ENCODE measurements around the gene AATF. TPM values are rescaled to one million over a fixed set of nuclear protein-coding genes. Genes with fewer than 3 reads are reported as not detected.

The AATF gene
- total RNA-seq, 2 donors from 2014 or later = 28.8 to 41.3 TPM

DNA sequence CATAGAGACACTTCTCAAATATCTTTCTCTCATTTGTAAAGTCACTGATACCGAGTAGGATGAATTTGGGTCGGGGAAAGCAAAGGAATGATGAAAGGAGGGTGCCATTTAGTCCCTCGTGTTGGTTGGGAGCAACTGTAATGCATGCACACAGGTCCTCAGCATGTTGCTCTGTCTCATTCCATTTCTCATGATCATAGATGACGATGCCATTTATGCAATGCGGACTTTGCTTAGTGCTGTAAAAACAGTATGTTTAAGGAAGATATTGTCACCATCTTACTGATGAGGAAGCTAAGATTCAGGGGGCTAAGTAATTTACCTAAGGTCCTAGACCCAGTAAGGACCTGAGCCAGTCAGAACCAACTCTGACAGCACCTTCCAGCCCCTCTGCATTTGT, 100.1 kb downstream of the AATF start:
- DNase-seq (ENCODE audit: low spot score) (no peak), ATAC-seq (ENCODE audit: insufficient number of reproducible peaks, low FRiP score, low read depth) (no peak)
- peaks cover 8% of the 10 kb centered on the region for H3K36me3 ChIP-seq
- H3K27ac ChIP-seq = no peak overlapping the region
- TF ChIP-seq, protein P1, sequence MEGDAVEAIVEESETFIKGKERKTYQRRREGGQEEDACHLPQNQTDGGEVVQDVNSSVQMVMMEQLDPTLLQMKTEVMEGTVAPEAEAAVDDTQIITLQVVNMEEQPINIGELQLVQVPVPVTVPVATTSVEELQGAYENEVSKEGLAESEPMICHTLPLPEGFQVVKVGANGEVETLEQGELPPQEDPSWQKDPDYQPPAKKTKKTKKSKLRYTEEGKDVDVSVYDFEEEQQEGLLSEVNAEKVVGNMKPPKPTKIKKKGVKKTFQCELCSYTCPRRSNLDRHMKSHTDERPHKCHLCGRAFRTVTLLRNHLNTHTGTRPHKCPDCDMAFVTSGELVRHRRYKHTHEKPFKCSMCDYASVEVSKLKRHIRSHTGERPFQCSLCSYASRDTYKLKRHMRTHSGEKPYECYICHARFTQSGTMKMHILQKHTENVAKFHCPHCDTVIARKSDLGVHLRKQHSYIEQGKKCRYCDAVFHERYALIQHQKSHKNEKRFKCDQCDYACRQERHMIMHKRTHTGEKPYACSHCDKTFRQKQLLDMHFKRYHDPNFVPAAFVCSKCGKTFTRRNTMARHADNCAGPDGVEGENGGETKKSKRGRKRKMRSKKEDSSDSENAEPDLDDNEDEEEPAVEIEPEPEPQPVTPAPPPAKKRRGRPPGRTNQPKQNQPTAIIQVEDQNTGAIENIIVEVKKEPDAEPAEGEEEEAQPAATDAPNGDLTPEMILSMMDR (IDR thresholded peaks at IDR 0.05) = no peak
- no peak overlapping the region for H3K4me3 ChIP-seq
- no peaks in the 10 kb centered on the region for H3K4me1 ChIP-seq (ENCODE audit: control insufficient read depth in 1 of 2, low read depth in 2 of 2)
- no peaks in the 10 kb centered on the region for H3K9me3 ChIP-seq
- H3K27me3 ChIP-seq (replicated peaks; ENCODE audit: insufficient read depth) = no peaks in the 10 kb centered on the region

DNA sequence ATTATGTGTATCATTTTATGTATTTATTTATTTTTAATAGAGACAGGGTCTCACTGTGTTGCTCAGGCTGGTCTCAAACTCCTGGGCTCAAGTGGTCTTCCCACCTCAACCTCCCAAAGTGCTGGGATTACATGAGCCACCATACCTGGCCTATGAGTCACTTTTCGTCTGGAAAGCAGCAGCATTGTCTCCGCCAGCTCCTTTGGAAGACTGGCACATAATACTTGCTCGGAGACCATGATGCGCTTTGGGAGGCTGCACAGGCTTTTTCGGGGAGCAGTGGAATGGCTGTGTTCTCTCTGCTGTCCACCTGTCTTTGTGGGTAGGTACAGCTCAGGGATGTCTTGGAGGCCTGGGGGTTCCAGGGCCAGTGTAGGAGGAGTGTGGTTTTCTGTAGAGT, 102.2 kb downstream of the AATF start:
- Histone ChIP-seq H3K9me3 (no peaks in the 10 kb centered on the region), H3K4me3 (no peak overlapping the region), H3K27ac (no peak overlapping the region), H3K4me1 (ENCODE audit: control insufficient read depth in 1 of 2, low read depth in 2 of 2) (no peaks in the 10 kb centered on the region), H3K27me3 (replicated peaks; ENCODE audit: insufficient read depth) (no peaks in the 10 kb centered on the region), H3K36me3 (peaks cover 8% of the 10 kb centered on the region)
- ATAC-seq (ENCODE audit: insufficient number of reproducible peaks, low FRiP score, low read depth) (no peak), DNase-seq (ENCODE audit: low spot score) (no peak)
- TF ChIP-seq, protein P1 (IDR thresholded peaks at IDR 0.05) = no peak

DNA sequence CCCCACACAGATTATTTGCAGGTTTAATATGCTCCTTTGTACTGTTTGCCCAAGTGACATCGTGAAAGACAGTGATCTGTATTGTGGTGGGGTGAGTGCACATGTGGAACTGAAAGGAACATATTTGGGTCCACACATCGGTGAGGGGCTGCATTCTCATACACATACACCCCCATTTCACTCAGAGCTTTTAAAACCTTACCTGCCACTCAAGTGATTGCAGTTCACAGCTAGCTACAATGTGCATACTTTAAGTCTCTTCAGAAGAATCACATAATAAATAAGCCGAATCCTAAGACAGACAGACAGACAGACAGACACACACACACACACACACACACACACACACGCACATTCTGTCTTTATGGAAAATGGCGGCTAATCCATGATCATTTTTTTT, 102.6 kb downstream of the AATF start:
- no peak for ATAC-seq (ENCODE audit: insufficient number of reproducible peaks, low FRiP score, low read depth)
- no peak for DNase-seq (ENCODE audit: low spot score)
- Histone ChIP-seq H3K27ac (no peak overlapping the region), H3K36me3 (peaks cover 8% of the 10 kb centered on the region), H3K27me3 (replicated peaks; ENCODE audit: insufficient read depth) (no peaks in the 10 kb centered on the region), H3K4me1 (ENCODE audit: control insufficient read depth in 1 of 2, low read depth in 2 of 2) (no peaks in the 10 kb centered on the region), H3K9me3 (no peaks in the 10 kb centered on the region), H3K4me3 (no peak overlapping the region)
- TF ChIP-seq, protein P1 (IDR thresholded peaks at IDR 0.05) = no peak

DNA sequence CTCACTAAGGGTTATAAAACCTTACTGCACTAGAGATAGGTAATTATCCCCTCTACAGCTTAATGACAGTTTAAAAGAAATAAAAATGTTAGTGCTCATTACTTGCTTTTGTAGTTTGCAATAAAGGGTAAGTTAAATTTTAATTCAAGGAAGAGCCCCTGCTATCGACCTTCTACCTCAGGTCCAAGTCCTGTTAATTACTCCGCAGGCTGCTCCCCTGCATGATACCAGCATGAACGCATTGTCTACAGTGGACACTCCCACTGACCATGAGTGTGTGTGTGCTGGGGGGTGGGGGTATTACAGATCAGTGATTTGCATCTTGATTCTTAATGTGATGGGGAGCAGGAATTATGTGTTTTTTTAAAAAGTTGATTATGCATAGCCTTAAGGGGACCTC, 103.1 kb downstream of the AATF start:
- ATAC-seq (ENCODE audit: insufficient number of reproducible peaks, low FRiP score, low read depth) = no peak
- TF ChIP-seq, protein P1 (IDR thresholded peaks at IDR 0.05) = no peak
- no peaks in the 10 kb centered on the region for H3K27me3 ChIP-seq (replicated peaks; ENCODE audit: insufficient read depth)
- peaks cover 11% of the 10 kb centered on the region for H3K36me3 ChIP-seq
- H3K4me3 ChIP-seq = no peak overlapping the region
- no peak overlapping the region for H3K27ac ChIP-seq
- H3K9me3 ChIP-seq = no peaks in the 10 kb centered on the region
- no peaks in the 10 kb centered on the region for H3K4me1 ChIP-seq (ENCODE audit: control insufficient read depth in 1 of 2, low read depth in 2 of 2)
- no peak for DNase-seq (ENCODE audit: low spot score)

DNA sequence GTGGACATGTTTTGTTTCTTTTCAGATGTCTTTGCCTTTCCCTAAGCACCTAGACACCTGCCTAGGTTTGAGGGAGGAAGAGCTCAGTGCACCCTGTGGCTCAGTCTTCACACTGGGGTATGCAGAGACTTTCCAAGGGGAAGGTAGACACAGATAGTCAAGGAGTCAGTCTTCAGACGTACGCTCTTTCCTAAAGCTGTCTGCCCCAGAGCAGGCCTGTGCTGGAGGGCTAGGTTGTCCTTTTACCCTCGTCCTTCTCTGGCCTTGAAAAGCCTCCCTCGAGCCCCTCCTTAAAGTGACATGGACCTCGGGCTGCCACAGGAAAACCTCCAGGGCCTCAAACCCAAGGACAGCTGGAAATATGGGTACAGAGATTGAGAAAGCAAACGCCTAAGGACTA, 103.7 kb downstream of the AATF start:
- H3K4me1 ChIP-seq (ENCODE audit: control insufficient read depth in 1 of 2, low read depth in 2 of 2) = no peaks in the 10 kb centered on the region
- no peak for DNase-seq (ENCODE audit: low spot score)
- H3K9me3 ChIP-seq = no peaks in the 10 kb centered on the region
- TF ChIP-seq, protein P1 (IDR thresholded peaks at IDR 0.05) = no peak
- H3K4me3 ChIP-seq = no peak overlapping the region
- no peaks in the 10 kb centered on the region for H3K27me3 ChIP-seq (replicated peaks; ENCODE audit: insufficient read depth)
- no peak overlapping the region for H3K27ac ChIP-seq
- ATAC-seq (ENCODE audit: insufficient number of reproducible peaks, low FRiP score, low read depth) = no peak
- H3K36me3 ChIP-seq = peaks cover 11% of the 10 kb centered on the region

All from thoracic aorta (tissue), 2 donors.